ENCODE data around the gene PRSS1. TPM values are rescaled to one million over a fixed set of nuclear protein-coding genes. Genes with fewer than 3 reads are reported as not detected.

PRSS1 gene
- total RNA-seq, 6 experiments from 2014 or later, result not detected

- H3K4me1 Mint-ChIP-seq (ENCODE audit: low read depth), result peaks cover 15% of the 10 kb centered on the region
- H3K27me3 Mint-ChIP-seq (ENCODE audit: insufficient read depth), result peaks cover 12% of the 10 kb centered on the region; the same call in 1 of the 2 replicates
- TF ChIP-seq, protein P1, sequence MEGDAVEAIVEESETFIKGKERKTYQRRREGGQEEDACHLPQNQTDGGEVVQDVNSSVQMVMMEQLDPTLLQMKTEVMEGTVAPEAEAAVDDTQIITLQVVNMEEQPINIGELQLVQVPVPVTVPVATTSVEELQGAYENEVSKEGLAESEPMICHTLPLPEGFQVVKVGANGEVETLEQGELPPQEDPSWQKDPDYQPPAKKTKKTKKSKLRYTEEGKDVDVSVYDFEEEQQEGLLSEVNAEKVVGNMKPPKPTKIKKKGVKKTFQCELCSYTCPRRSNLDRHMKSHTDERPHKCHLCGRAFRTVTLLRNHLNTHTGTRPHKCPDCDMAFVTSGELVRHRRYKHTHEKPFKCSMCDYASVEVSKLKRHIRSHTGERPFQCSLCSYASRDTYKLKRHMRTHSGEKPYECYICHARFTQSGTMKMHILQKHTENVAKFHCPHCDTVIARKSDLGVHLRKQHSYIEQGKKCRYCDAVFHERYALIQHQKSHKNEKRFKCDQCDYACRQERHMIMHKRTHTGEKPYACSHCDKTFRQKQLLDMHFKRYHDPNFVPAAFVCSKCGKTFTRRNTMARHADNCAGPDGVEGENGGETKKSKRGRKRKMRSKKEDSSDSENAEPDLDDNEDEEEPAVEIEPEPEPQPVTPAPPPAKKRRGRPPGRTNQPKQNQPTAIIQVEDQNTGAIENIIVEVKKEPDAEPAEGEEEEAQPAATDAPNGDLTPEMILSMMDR (IDR thresholded peaks at IDR 0.05), result peak; percentile 85
- DNase-seq, result peak; percentile 10
- no peak overlapping the region for H3K27ac Mint-ChIP-seq
- H3K9me3 Mint-ChIP-seq, result no peaks in the 10 kb centered on the region
- H3K36me3 Mint-ChIP-seq (ENCODE audit: low read depth), result no peaks in the 10 kb centered on the region
- no peak overlapping the region for H3K4me3 Mint-ChIP-seq
Observed at GRCh38 chr7:142711746-142712616, 37.3 kb upstream of the PRSS1 start.

- Mint-ChIP-seq H3K4me3 (no peak overlapping the region), H3K36me3 (ENCODE audit: low read depth) (no peaks in the 10 kb centered on the region), H3K27ac (no peak overlapping the region), H3K9me3 (no peaks in the 10 kb centered on the region), H3K4me1 (ENCODE audit: low read depth) (peaks cover 15% of the 10 kb centered on the region), H3K27me3 (ENCODE audit: insufficient read depth) (peaks cover 12% of the 10 kb centered on the region)
- TF ChIP-seq, protein P1 (IDR thresholded peaks at IDR 0.05), result 0 out of 2 replicates have a peak, but pooled peaks have one; percentile 14
- DNase-seq, result no peak
Observed at GRCh38 chr7:142712617-142712957, 36.7 kb upstream of the PRSS1 start.

GRCh38 chr7:142714375-142714774 is 34.9 kb upstream of the PRSS1 start:
- DNase-seq, result no peak
- H3K27me3 Mint-ChIP-seq (ENCODE audit: insufficient read depth), result peaks cover 8% of the 10 kb centered on the region
- H3K36me3 Mint-ChIP-seq (ENCODE audit: low read depth), result no peaks in the 10 kb centered on the region
- TF ChIP-seq, protein P1 (IDR thresholded peaks at IDR 0.05), result no peak
- no peaks in the 10 kb centered on the region for H3K9me3 Mint-ChIP-seq
- H3K4me3 Mint-ChIP-seq, result no peak overlapping the region
- H3K27ac Mint-ChIP-seq, result no peak overlapping the region
- H3K4me1 Mint-ChIP-seq (ENCODE audit: low read depth), result peaks cover 15% of the 10 kb centered on the region

DNA sequence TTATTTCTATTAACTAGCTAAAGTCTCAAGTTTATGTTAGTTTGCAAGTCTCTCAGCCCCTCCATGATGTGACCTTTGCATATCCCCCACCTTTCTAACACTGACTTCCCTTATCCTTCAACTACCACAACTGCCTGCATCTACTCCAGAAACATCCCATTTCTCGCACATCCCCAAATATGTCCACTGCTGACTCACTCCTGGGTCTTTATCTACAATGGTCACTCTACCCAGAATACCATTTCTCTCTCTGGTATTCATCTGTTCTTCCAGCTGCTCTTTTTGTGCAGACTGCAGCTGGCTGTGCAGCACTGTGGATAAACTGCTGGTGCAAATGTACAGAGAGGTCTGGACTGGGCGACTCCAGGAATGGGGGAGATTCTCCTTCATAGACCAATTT is 32.7 kb upstream of the PRSS1 start:
- TF ChIP-seq, protein P1 (IDR thresholded peaks at IDR 0.05), result no peak
- no peak overlapping the region for H3K27ac Mint-ChIP-seq
- DNase-seq, result no peak
- H3K36me3 Mint-ChIP-seq (ENCODE audit: low read depth), result no peaks in the 10 kb centered on the region
- H3K4me3 Mint-ChIP-seq, result no peak overlapping the region
- peaks cover 20% of the 10 kb centered on the region for H3K27me3 Mint-ChIP-seq (ENCODE audit: insufficient read depth)
- peaks cover 14% of the 10 kb centered on the region for H3K4me1 Mint-ChIP-seq (ENCODE audit: low read depth)
- H3K9me3 Mint-ChIP-seq, result no peaks in the 10 kb centered on the region

- TF ChIP-seq, protein P1 (IDR thresholded peaks at IDR 0.05), result no peak
- H3K36me3 Mint-ChIP-seq (ENCODE audit: low read depth), result no peaks in the 10 kb centered on the region
- peaks cover 23% of the 10 kb centered on the region for H3K27me3 Mint-ChIP-seq (ENCODE audit: insufficient read depth)
- no peak overlapping the region for H3K27ac Mint-ChIP-seq
- H3K4me3 Mint-ChIP-seq, result no peak overlapping the region
- DNase-seq, result no peak
- H3K4me1 Mint-ChIP-seq (ENCODE audit: low read depth), result peaks cover 9% of the 10 kb centered on the region; the same call in 1 of the 2 replicates
- H3K9me3 Mint-ChIP-seq, result no peaks in the 10 kb centered on the region
Observed at GRCh38 chr7:142717453-142717852, 31.8 kb upstream of the PRSS1 start.
